ENCODE results near the gene ATP8B3. TPM values are rescaled to one million over a fixed set of nuclear protein-coding genes. Genes with fewer than 3 reads are reported as not detected.

ATP8B3 gene
- total RNA-seq, 1 experiment from 2014 or later, result 1.0 TPM

DNA sequence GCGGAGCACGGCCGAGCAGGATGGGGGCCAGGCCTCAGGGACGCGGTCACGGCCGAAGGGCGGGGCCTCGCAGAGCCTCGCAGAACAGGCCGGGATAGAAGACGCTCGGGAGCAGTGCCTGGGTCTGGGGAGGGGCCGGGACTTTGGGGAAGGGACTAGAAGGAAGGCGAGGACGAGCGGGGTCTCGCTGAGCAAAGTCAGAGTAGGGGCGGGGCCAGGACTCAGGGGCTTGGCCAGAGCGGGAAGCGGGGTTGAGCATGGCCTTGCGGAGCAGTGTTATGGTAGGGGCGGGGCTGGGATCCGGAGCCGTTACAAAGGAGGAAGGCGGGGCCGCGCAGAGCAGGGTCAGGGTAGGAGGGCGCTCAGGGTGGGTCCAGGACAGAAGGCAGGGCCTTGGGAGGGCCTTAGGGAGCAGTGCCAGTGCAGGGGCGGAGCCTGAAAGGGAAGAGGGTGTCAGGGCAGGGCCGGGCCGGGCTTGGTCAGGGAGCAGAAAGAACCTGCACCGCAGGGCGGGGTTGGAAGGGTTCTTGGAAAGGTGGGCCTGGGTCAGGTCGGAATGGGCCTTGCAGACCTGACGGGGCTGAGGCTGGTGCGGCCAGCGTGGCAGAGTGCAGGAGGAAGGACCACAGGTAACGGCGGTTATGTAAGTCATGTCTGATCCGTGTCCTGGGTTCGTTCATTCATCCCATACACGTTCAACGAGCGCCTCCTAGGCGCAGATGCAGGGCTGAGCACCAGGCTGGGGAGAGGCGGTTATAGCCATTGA lies 533 bp upstream of the ATP8B3 start:
- no peaks in the 10 kb centered on the region for H3K79me2 ChIP-seq (ENCODE audit: low read length)
- H3K27ac ChIP-seq (ENCODE audit: low read length), result no peak overlapping the region
- H3K9me3 ChIP-seq (ENCODE audit: low read length), result no peaks in the 10 kb centered on the region
- H3K9ac ChIP-seq (ENCODE audit: low read length), result peak overlapping the region; percentile 67
- no peaks in the 10 kb centered on the region for H3K27me3 ChIP-seq (ENCODE audit: low read length)
- peak overlapping the region; percentile 54; the same call in 1 of the 2 replicates for H3K4me3 ChIP-seq (ENCODE audit: low read length)
- H3K4me1 ChIP-seq (ENCODE audit: low read length), result peaks cover 19% of the 10 kb centered on the region
- DNase-seq, result peak; percentile 99
- H4K20me1 ChIP-seq (ENCODE audit: insufficient read depth, low read depth, low read length), result no peaks in the 10 kb centered on the region
- no peaks in the 10 kb centered on the region for H3K9me2 ChIP-seq (replicated peaks; ENCODE audit: insufficient read depth, low read length)
- H3K4me2 ChIP-seq (ENCODE audit: low read depth, low read length, poor library complexity, severe bottlenecking), result peak overlapping the region; percentile 60
- H2AFZ ChIP-seq (ENCODE audit: low read length), result no peak overlapping the region
- no peaks in the 10 kb centered on the region for H3K36me3 ChIP-seq (ENCODE audit: insufficient read depth, low read length)

DNA sequence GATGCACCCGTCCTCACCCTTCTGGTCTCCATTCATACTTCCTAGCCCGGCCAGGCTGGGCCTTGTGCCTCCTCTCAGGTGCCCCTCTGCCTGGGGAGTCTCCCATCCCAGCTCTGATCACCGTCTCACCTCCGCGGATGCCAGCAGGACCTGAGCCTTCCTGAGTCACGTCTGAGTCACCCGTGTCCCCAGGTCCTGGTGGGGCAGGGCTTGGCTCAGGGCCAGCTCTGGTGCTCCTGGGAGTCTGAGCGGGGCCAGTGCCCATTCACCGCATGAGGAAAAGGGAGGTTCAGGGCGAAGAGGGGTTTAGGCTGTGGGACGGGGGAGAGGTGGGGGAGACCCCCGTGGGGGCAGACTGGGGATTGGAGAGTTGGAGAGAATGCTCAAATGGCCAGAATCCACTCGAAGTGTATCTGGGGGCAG lies 593 bp downstream of the ATP8B3 start:
- H4K20me1 ChIP-seq (ENCODE audit: insufficient read depth, low read depth, low read length), result no peaks in the 10 kb centered on the region
- H3K4me3 ChIP-seq (ENCODE audit: low read length), result peak overlapping the region; percentile 61
- H3K9me2 ChIP-seq (replicated peaks; ENCODE audit: insufficient read depth, low read length), result no peaks in the 10 kb centered on the region
- H3K27me3 ChIP-seq (ENCODE audit: low read length), result no peaks in the 10 kb centered on the region
- peak overlapping the region; percentile 68 for H3K9ac ChIP-seq (ENCODE audit: low read length)
- peak overlapping the region; percentile 75 for H3K4me2 ChIP-seq (ENCODE audit: low read depth, low read length, poor library complexity, severe bottlenecking)
- no peak for DNase-seq
- no peak overlapping the region for H2AFZ ChIP-seq (ENCODE audit: low read length)
- H3K79me2 ChIP-seq (ENCODE audit: low read length), result no peaks in the 10 kb centered on the region
- H3K27ac ChIP-seq (ENCODE audit: low read length), result no peak overlapping the region
- peaks cover 19% of the 10 kb centered on the region for H3K4me1 ChIP-seq (ENCODE audit: low read length)
- H3K36me3 ChIP-seq (ENCODE audit: insufficient read depth, low read length), result no peaks in the 10 kb centered on the region
- no peaks in the 10 kb centered on the region for H3K9me3 ChIP-seq (ENCODE audit: low read length)

DNA sequence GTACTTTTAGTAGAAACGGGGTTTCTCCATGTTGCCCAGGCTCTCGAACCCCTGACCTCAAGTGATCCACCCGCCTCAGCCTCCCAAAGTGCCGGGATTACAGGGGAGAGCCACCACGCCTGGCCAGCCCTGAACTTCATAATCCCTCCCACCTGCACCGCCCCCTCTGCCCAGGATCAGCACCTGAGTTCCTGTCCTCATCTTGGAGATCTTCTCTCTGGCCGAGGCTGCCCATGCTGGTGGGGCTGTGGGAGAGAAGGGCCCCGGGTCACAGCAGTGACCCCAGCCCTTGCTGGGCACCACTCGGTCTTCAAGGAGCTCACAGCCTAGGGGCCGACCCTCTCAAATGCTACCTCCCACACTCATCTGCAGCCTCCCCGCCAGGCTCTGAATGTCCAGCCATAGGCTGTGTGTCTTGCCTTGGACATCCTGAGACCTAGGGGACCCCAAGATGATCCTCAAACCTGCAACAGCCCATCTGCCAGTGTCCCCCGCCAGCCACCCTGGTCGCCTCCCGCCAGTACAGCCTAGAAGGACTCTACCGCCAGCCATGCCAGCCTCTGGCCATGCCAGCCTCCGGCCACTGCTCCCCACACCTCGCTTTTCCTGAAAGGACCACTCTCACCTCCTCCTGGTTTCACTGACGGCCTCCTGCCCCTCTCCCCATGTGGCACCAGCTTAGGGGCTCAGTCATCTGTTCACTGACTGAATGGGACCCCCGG lies 1.5 kb downstream of the ATP8B3 start:
- H3K4me2 ChIP-seq (ENCODE audit: low read depth, low read length, poor library complexity, severe bottlenecking), result no peak overlapping the region
- no peaks in the 10 kb centered on the region for H3K9me2 ChIP-seq (replicated peaks; ENCODE audit: insufficient read depth, low read length)
- no peak overlapping the region for H3K4me3 ChIP-seq (ENCODE audit: low read length)
- DNase-seq, result no peak
- no peak overlapping the region for H3K27ac ChIP-seq (ENCODE audit: low read length)
- H3K27me3 ChIP-seq (ENCODE audit: low read length), result no peaks in the 10 kb centered on the region
- no peaks in the 10 kb centered on the region for H3K79me2 ChIP-seq (ENCODE audit: low read length)
- H4K20me1 ChIP-seq (ENCODE audit: insufficient read depth, low read depth, low read length), result no peaks in the 10 kb centered on the region
- H3K4me1 ChIP-seq (ENCODE audit: low read length), result peaks cover 19% of the 10 kb centered on the region
- H3K36me3 ChIP-seq (ENCODE audit: insufficient read depth, low read length), result no peaks in the 10 kb centered on the region
- no peak overlapping the region for H3K9ac ChIP-seq (ENCODE audit: low read length)
- no peaks in the 10 kb centered on the region for H3K9me3 ChIP-seq (ENCODE audit: low read length)
- no peak overlapping the region for H2AFZ ChIP-seq (ENCODE audit: low read length)

DNA sequence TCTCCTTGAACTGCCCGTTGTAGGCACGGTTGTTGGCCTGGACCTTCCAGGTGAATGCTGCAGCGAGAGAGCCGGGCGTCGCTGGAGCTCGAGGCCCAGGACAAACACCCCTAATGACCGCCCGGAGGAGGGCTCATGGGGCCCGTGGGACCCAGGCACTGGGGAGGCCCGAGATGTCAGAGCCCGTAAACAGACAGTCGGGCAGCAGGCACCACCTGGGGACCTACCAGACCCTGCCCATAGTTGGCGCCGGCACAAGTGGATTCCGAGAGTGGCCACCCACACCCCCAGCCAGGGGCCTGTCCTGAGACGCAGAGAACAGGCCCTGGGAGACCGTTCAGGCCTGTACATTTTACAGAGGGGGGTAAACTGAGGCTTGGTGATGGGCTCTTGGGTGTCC lies 2.4 kb downstream of the ATP8B3 start:
- no peak overlapping the region for H3K4me3 ChIP-seq (ENCODE audit: low read length)
- H3K79me2 ChIP-seq (ENCODE audit: low read length), result no peaks in the 10 kb centered on the region
- no peaks in the 10 kb centered on the region for H4K20me1 ChIP-seq (ENCODE audit: insufficient read depth, low read depth, low read length)
- no peaks in the 10 kb centered on the region for H3K9me2 ChIP-seq (replicated peaks; ENCODE audit: insufficient read depth, low read length)
- H3K4me2 ChIP-seq (ENCODE audit: low read depth, low read length, poor library complexity, severe bottlenecking), result no peak overlapping the region
- no peak overlapping the region for H3K27ac ChIP-seq (ENCODE audit: low read length)
- peaks cover 19% of the 10 kb centered on the region for H3K4me1 ChIP-seq (ENCODE audit: low read length)
- no peaks in the 10 kb centered on the region for H3K36me3 ChIP-seq (ENCODE audit: insufficient read depth, low read length)
- H3K9ac ChIP-seq (ENCODE audit: low read length), result no peak overlapping the region
- H2AFZ ChIP-seq (ENCODE audit: low read length), result no peak overlapping the region
- no peak for DNase-seq
- H3K9me3 ChIP-seq (ENCODE audit: low read length), result no peaks in the 10 kb centered on the region
- H3K27me3 ChIP-seq (ENCODE audit: low read length), result no peaks in the 10 kb centered on the region

DNA sequence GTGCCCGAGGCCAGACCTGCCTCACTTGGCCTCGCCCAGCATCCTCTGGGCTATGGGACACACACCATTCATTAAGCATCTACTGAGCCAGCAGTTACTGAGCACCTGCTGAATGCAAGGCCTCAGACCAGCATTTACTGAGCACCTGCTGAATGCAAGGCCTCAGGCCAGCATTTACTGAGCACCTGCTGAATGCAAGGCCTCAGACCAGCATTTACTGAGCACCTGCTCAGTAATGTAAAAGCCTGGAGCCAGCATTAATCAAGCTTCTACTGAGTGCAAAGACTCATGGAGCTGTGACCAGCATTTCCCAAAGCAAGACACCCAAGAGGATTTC lies 3.7 kb downstream of the ATP8B3 start:
- Histone ChIP-seq H2AFZ (ENCODE audit: low read length) (no peak overlapping the region), H4K20me1 (ENCODE audit: insufficient read depth, low read depth, low read length) (no peaks in the 10 kb centered on the region), H3K79me2 (ENCODE audit: low read length) (no peaks in the 10 kb centered on the region), H3K4me2 (ENCODE audit: low read depth, low read length, poor library complexity, severe bottlenecking) (no peak overlapping the region), H3K27me3 (ENCODE audit: low read length) (no peaks in the 10 kb centered on the region), H3K27ac (ENCODE audit: low read length) (no peak overlapping the region), H3K36me3 (ENCODE audit: insufficient read depth, low read length) (no peaks in the 10 kb centered on the region), H3K9ac (ENCODE audit: low read length) (no peak overlapping the region), H3K9me2 (replicated peaks; ENCODE audit: insufficient read depth, low read length) (no peaks in the 10 kb centered on the region), H3K9me3 (ENCODE audit: low read length) (no peaks in the 10 kb centered on the region), H3K4me1 (ENCODE audit: low read length) (peaks cover 14% of the 10 kb centered on the region), H3K4me3 (ENCODE audit: low read length) (no peak overlapping the region)
- no peak for DNase-seq

DNA sequence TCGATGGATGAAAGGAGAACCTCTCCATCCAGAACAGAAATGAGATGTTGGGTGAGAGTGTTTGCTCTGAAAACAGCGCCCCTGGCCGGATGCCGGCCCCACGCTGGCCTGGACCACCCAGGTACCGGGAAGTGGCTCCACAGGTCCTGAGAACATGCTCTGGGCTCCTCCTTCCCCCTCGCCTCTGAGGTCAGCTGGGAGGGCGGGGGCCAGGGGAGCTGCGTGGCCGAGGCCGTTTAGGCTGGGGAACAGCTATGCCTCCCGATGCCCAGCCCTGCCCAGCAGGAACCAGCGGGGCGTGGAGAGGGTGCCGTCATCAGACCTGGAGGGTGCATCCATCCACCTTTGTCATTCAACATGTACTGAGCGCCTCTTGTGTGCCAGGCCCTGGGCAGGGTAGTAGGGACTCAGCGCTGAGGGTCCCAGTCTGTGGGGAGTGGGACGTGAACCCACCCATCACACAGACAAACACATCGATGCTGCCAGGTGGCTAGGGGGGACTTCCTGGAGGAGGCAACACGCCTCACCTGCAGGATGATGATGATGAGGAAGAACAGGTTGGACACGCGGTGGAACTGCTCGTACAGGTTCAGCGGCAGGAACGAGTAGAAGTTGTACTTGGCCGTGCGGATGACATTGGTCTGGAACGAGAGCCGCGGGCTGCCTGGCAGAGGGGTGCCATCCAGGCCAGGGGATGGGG lies 4.2 kb downstream of the ATP8B3 start:
- H3K27ac ChIP-seq (ENCODE audit: low read length), result no peak overlapping the region
- H3K9ac ChIP-seq (ENCODE audit: low read length), result no peak overlapping the region
- no peak for DNase-seq
- H3K4me3 ChIP-seq (ENCODE audit: low read length), result no peak overlapping the region
- H2AFZ ChIP-seq (ENCODE audit: low read length), result no peak overlapping the region
- no peaks in the 10 kb centered on the region for H3K36me3 ChIP-seq (ENCODE audit: insufficient read depth, low read length)
- no peaks in the 10 kb centered on the region for H3K79me2 ChIP-seq (ENCODE audit: low read length)
- H3K9me3 ChIP-seq (ENCODE audit: low read length), result no peaks in the 10 kb centered on the region
- H4K20me1 ChIP-seq (ENCODE audit: insufficient read depth, low read depth, low read length), result no peaks in the 10 kb centered on the region
- no peaks in the 10 kb centered on the region for H3K9me2 ChIP-seq (replicated peaks; ENCODE audit: insufficient read depth, low read length)
- H3K27me3 ChIP-seq (ENCODE audit: low read length), result no peaks in the 10 kb centered on the region
- peaks cover 9% of the 10 kb centered on the region for H3K4me1 ChIP-seq (ENCODE audit: low read length)
- H3K4me2 ChIP-seq (ENCODE audit: low read depth, low read length, poor library complexity, severe bottlenecking), result no peak overlapping the region

DNA sequence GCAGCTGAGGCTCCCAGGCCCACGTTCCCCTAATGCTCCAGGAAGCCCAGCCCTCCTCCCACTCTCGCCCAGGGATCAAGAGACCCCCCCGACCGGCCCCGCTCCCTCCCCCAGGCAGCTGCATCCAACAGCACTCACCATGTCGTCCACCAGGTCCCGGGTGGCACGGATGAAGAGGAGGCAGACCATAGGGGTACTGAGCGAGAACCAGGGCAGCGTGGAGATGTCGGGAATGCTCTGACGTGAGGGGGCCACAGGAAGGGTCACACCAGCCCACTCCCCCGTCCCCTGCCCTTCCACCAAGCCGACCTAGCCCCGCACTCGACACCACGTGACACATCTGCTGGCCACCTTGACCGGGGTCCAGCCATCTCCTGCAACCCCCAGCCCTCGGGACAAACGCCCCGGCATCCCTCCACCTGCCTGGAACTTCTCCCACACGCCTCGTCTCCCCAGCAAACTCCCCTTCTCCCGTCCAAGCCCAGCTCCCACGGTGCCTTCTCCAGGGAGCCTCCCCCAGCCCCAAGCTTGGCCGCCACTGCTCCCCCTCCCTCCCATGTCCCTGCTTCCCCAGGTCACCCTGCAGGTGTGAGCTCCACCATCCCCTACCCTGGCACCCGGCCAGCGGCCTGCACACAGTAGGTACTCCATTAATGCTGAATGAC lies 4.9 kb downstream of the ATP8B3 start:
- DNase-seq, result no peak
- H4K20me1 ChIP-seq (ENCODE audit: insufficient read depth, low read depth, low read length), result no peaks in the 10 kb centered on the region
- no peak overlapping the region for H3K4me2 ChIP-seq (ENCODE audit: low read depth, low read length, poor library complexity, severe bottlenecking)
- no peak overlapping the region for H3K4me3 ChIP-seq (ENCODE audit: low read length)
- no peaks in the 10 kb centered on the region for H3K36me3 ChIP-seq (ENCODE audit: insufficient read depth, low read length)
- no peaks in the 10 kb centered on the region for H3K27me3 ChIP-seq (ENCODE audit: low read length)
- no peaks in the 10 kb centered on the region for H3K9me2 ChIP-seq (replicated peaks; ENCODE audit: insufficient read depth, low read length)
- no peaks in the 10 kb centered on the region for H3K79me2 ChIP-seq (ENCODE audit: low read length)
- no peak overlapping the region for H3K9ac ChIP-seq (ENCODE audit: low read length)
- no peaks in the 10 kb centered on the region for H3K9me3 ChIP-seq (ENCODE audit: low read length)
- H3K27ac ChIP-seq (ENCODE audit: low read length), result no peak overlapping the region
- H2AFZ ChIP-seq (ENCODE audit: low read length), result no peak overlapping the region
- H3K4me1 ChIP-seq (ENCODE audit: low read length), result peaks cover 7% of the 10 kb centered on the region
